SK-N-SH (cell line): ENCODE measurements around the gene GVQW3. TPM values are rescaled to one million over a fixed set of nuclear protein-coding genes. Genes with fewer than 3 reads are reported as not detected.

Experiments
- CTCF ChIA-PET: fragments of 300-600, 350-600 bp; formaldehyde crosslinking; extraction: SDS; loops from one replicate; lab custom pipeline; 2021; lab: Yijun Ruan, JAX
- POLR2A ChIA-PET: fragments of 350-600 bp; sonication (Branson Sonifier 250); formaldehyde crosslinking; extraction: SDS; loops from one replicate; lab custom pipeline; 2020; ENCODE audit warnings: antibody characterized with exemption, inconsistent platforms; lab: Yijun Ruan, JAX
- DNase-seq: peaks from one replicate; pipeline ENCODE4 v3.0.0; 2012
- H2AFZ ChIP-seq: fragments of 200-600 bp; sonication (generic); 2 replicates; pipeline ENCODE4 v1.8.1; 2016; ENCODE audit warnings: antibody characterized with exemption, mild to moderate bottlenecking, low read depth
- H3F3A ChIP-seq: fragments of 200-600 bp; sonication (generic); replicated peaks from 2 replicates; pipeline ENCODE3; 2016; ENCODE audit warnings: antibody characterized with exemption, mild to moderate bottlenecking; ENCODE audit not compliant: insufficient read depth
- H3K27ac ChIP-seq, 2 experiments: fragments of 200-500 bp in 1 of 2; fragments of 200-600 bp in 1 of 2; sonication (Bioruptor generic) in 1 of 2; sonication (generic), shearing (Covaris generic) in 1 of 2; 2 replicates each; pipeline versions ENCODE4 v1.5.1 to v1.6.1; 2014 to 2016; ENCODE audit warnings: low read depth in 2 of 2, inconsistent platforms in 1 of 2, low read length in 1 of 2, mild to moderate bottlenecking in 1 of 2, mixed read lengths in 1 of 2
- H3K27me3 ChIP-seq: fragments of 200-600 bp; sonication (generic), shearing (Covaris generic); 2 replicates; pipeline ENCODE4 v1.6.1; 2016; ENCODE audit warnings: mixed run types; ENCODE audit not compliant: insufficient read depth
- H3K36me3 ChIP-seq, 2 experiments: fragments of 200-500 bp in 1 of 2; fragments of 200-600 bp in 1 of 2; sonication (Bioruptor generic) in 1 of 2; sonication (generic) in 1 of 2; replicated peaks in 1 of 2; 2 replicates each; pipeline versions ENCODE3 to v1.5.1; 2014 to 2016; ENCODE audit warnings: low read length in 1 of 2, mild to moderate bottlenecking in 1 of 2; ENCODE audit not compliant: insufficient read depth in 2 of 2, control insufficient read depth in 1 of 2
- H3K4me1 ChIP-seq, 2 experiments: fragments of 200-500 bp in 1 of 2; fragments of 200-600 bp in 1 of 2; sonication (Bioruptor generic) in 1 of 2; sonication (generic), shearing (Covaris generic) in 1 of 2; 2 replicates each; pipeline versions ENCODE4 v1.5.1 to v1.6.1; 2014 to 2016; ENCODE audit warnings: low read depth in 1 of 2, low read length in 1 of 2, mixed run types in 1 of 2; ENCODE audit not compliant: insufficient read depth in 2 of 2, control insufficient read depth in 1 of 2
- H3K4me2 ChIP-seq: fragments of 200-600 bp; sonication (generic), shearing (Covaris generic); 2 replicates; pipeline ENCODE4 v1.6.1; 2017; ENCODE audit warnings: mixed run types
- H3K4me3 ChIP-seq, 2 experiments: fragments of 200-500 bp in 1 of 2; fragments of 200-600 bp in 1 of 2; sonication (Bioruptor generic) in 1 of 2; sonication (generic), shearing (Covaris generic) in 1 of 2; 2 replicates each; pipeline versions ENCODE4 v1.5.1 to v1.8.1; 2014 to 2016; ENCODE audit warnings: low read depth in 2 of 2, inconsistent platforms in 1 of 2, low read length in 1 of 2, mild to moderate bottlenecking in 1 of 2, mixed read lengths in 1 of 2, moderate library complexity in 1 of 2
- H3K79me2 ChIP-seq: fragments of 200-600 bp; sonication (generic); 2 replicates; pipeline ENCODE4 v1.8.1; 2017; ENCODE audit warnings: mild to moderate bottlenecking; ENCODE audit not compliant: insufficient read depth
- H3K9ac ChIP-seq: fragments of 200-600 bp; sonication (generic); 2 replicates; pipeline ENCODE4 v1.6.1; 2017; ENCODE audit warnings: mixed run types
- H3K9me2 ChIP-seq: fragments of 200-600 bp; sonication (generic); 2 replicates; pipeline ENCODE4 v1.6.1; 2017; ENCODE audit warnings: mixed run types
- H3K9me3 ChIP-seq: fragments of 200-600 bp; sonication (generic); 2 replicates; pipeline ENCODE4 v1.6.1; 2017; ENCODE audit warnings: mixed run types, mild to moderate bottlenecking, moderate library complexity
- H4K20me1 ChIP-seq: fragments of 200-600 bp; sonication (generic); 2 replicates; pipeline ENCODE4 v1.6.1; 2017; ENCODE audit warnings: mild to moderate bottlenecking, mixed run types; ENCODE audit not compliant: insufficient read depth
- CHD2 ChIP-seq: fragments of 150-350 bp; IDR thresholded peaks from 2 replicates; pipeline ENCODE4 v1.6.1; 2018; ENCODE audit warnings: low read length; ENCODE audit not compliant: partially characterized antibody
- CTCF ChIP-seq: fragments of 200-600 bp; sonication (generic); IDR thresholded peaks from 2 replicates; pipeline ENCODE4 v1.6.1; 2017; ENCODE audit warnings: antibody characterized with exemption, mild to moderate bottlenecking, moderate library complexity
- EP300 ChIP-seq, 2 experiments: IDR thresholded peaks; 2 replicates each; pipeline versions ENCODE4 v1.4.0 to v1.6.1; 2012; ENCODE audit warnings: borderline replicate concordance in 1 of 2, low read depth in 1 of 2, low read length in 1 of 2
- EZH2phosphoT487 ChIP-seq: fragments of 200-600 bp; sonication (generic); IDR thresholded peaks from 2 replicates; pipeline ENCODE4 v1.6.1; 2017; ENCODE audit warnings: low read depth, mixed run types, mild to moderate bottlenecking, antibody characterized with exemption, moderate library complexity, borderline replicate concordance
- FOSL2 ChIP-seq: IDR thresholded peaks from 2 replicates; pipeline ENCODE4 v1.4.0; 2012; ENCODE audit warnings: low read depth, mild to moderate bottlenecking, moderate library complexity, borderline replicate concordance
- FOXJ3 ChIP-seq: sonication (generic); formaldehyde crosslinking; IDR thresholded peaks from 2 replicates; pipeline ENCODE4 v1.5.1; 2020; ENCODE audit warnings: mild to moderate bottlenecking, missing genetic modification reagents
- GABPA ChIP-seq: IDR thresholded peaks from 2 replicates; pipeline ENCODE4 v1.4.0; 2012; ENCODE audit warnings: low read depth, mild to moderate bottlenecking
- GATA2 ChIP-seq: sonication (generic); formaldehyde crosslinking; IDR thresholded peaks from 2 replicates; pipeline ENCODE4 v1.5.0; 2020; ENCODE audit warnings: mild to moderate bottlenecking, missing genetic modification reagents
- IRF3 ChIP-seq: fragments of 150-350 bp; IDR thresholded peaks from 2 replicates; pipeline ENCODE4 v1.6.1; 2016; ENCODE audit warnings: mild to moderate bottlenecking, low read depth, low read length
- JUND ChIP-seq: IDR thresholded peaks from 2 replicates; pipeline ENCODE4 v1.4.0; 2012
- MAX ChIP-seq: IDR thresholded peaks from 2 replicates; pipeline ENCODE4 v1.4.0; 2012; ENCODE audit warnings: low read depth
- MEF2A ChIP-seq: IDR thresholded peaks from 2 replicates; pipeline ENCODE4 v1.4.0; 2012; ENCODE audit warnings: low read depth, borderline replicate concordance
- MXI1 ChIP-seq: IDR thresholded peaks from 2 replicates; pipeline ENCODE4 v1.6.1; 2012; ENCODE audit warnings: mild to moderate bottlenecking, low read depth, low read length, improper control_type of control experiment
- PBX3 ChIP-seq: IDR thresholded peaks from 2 replicates; pipeline ENCODE4; 2012
- POLR2AphosphoS5 ChIP-seq: IDR thresholded peaks from 2 replicates; pipeline ENCODE4 v1.6.1; 2012; ENCODE audit warnings: low read depth, low read length
- RAD21 ChIP-seq: IDR thresholded peaks from 2 replicates; pipeline ENCODE4 v1.6.1; 2012; ENCODE audit warnings: mild to moderate bottlenecking, low read length
- RCOR1 ChIP-seq: fragments of 150-350 bp; IDR thresholded peaks from 2 replicates; pipeline ENCODE4 v1.6.1; 2017; ENCODE audit warnings: antibody characterized with exemption, low read length
- RXRA ChIP-seq: IDR thresholded peaks from 2 replicates; pipeline ENCODE4 v1.4.0; 2012; ENCODE audit warnings: low read depth, mild to moderate bottlenecking, borderline replicate concordance
- SIN3A ChIP-seq: IDR thresholded peaks from 2 replicates; pipeline ENCODE4 v1.6.1; 2012; ENCODE audit warnings: low read depth, mild to moderate bottlenecking, low read length, moderate library complexity, borderline replicate concordance
- SMC3 ChIP-seq: IDR thresholded peaks from 2 replicates; pipeline ENCODE4 v1.6.1; 2012; ENCODE audit warnings: low read depth, low read length, improper control_type of control experiment
- TCF12 ChIP-seq: IDR thresholded peaks from 2 replicates; pipeline ENCODE4 v1.4.0; 2012
- TEAD4 ChIP-seq: IDR thresholded peaks from 2 replicates; pipeline ENCODE4 v1.4.0; 2012; ENCODE audit warnings: mild to moderate bottlenecking, borderline replicate concordance; ENCODE audit not compliant: insufficient read depth
- USF1 ChIP-seq: IDR thresholded peaks from 2 replicates; pipeline ENCODE4 v1.4.0; 2012; ENCODE audit warnings: low read depth, borderline replicate concordance
- YY1 ChIP-seq: IDR thresholded peaks from 2 replicates; pipeline ENCODE4 v1.4.0; 2012; ENCODE audit warnings: low read depth, mild to moderate bottlenecking
- ZBTB33 ChIP-seq: IDR thresholded peaks from 2 replicates; pipeline ENCODE4 v1.4.0; 2012; ENCODE audit warnings: low read depth, borderline replicate concordance
- WGBS: methylation state at CpG from one replicate; pipeline ENCODE4 v1.1.6; 2017; ENCODE audit warnings: low lambda C conversion rate; 5-methylcytosine and 5-hydroxymethylcytosine counted together
- polyA plus RNA-seq, 3 experiments: library from polyadenylated mRNA; depleted of rRNA; stranded (reverse); fragments of >200 nt; gene quantifications; 2 replicates each; pipeline ENCODE4 v1.2.3, GENCODE V29; 2012

Gene GVQW3
- polyA plus RNA-seq, 1 of the 3 experiments (the other 2 are of a cell fraction), result 2.3 TPM

GRCh38 chr11:76444384-76445120 lies 63.4 kb downstream of the GVQW3 start, which contains the start of gene EMSY:
EMSY (plus strand) TSS chr11:76445018; CDS start chr11:76446939, 1,921 bp downstream.
- Histone ChIP-seq H3F3A (no peaks in the 10 kb centered on the region), H3K9me2 (no peaks in the 10 kb centered on the region), H3K36me3 (peaks cover 26 to 27% of the 10 kb centered on the region in 2 experiments), H3K9ac (peak within 1 kb of the TSS; percentile 92), H3K27me3 (no peaks in the 10 kb centered on the region), H3K9me3 (no peaks in the 10 kb centered on the region), H3K4me1 (peaks cover 5 to 8% of the 10 kb centered on the region in 2 experiments; a peak in 3 of 4 replicates), H4K20me1 (peaks cover 8% of the 10 kb centered on the region), H3K4me3 (peak within 1 kb of the TSS; percentile 90 to 99), H2AFZ (peak within 1 kb of the TSS; percentile 97), H3K79me2 (peaks cover 62% of the 10 kb centered on the region), H3K27ac (peak within 1 kb of the TSS; percentile 88 to 91), H3K4me2 (peak within 1 kb of the TSS; percentile 92)
- CTCF ChIA-PET, result interaction anchor here (1.0 to 2.8 kb wide), 4 partner anchors 14 to 146 kb away, joined by 3 to 14 read pairs (median 4); no protein-coding TSS in a partner anchor
- WGBS, result under 1% methylated on average over 51 of the region's 53 CpGs
- POLR2A ChIA-PET, result no interaction called here
- DNase-seq, result peak; percentile 88
- TF ChIP-seq TEAD4 (no peak), RXRA (no peak), PBX3 (no peak), YY1 (peak; percentile 93), MEF2A (no peak), RCOR1 (peak; percentile 4; the same call in 1 of the 2 replicates), JUND (no peak), RAD21 (no peak), GATA2 (CRISPR knock-in tag) (no peak), ZBTB33 (peak; percentile 56; the same call in 1 of the 2 replicates), CTCF (no peak), FOSL2 (no peak; the same call in 1 of the 2 replicates), GABPA (no peak), TCF12 (peak; percentile 33; the same call in 1 of the 2 replicates), MXI1 (peak; percentile 71), MAX (peak; percentile 68), FOXJ3 (no peak), POLR2AphosphoS5 (peak; percentile 97), CHD2 (peak; percentile 89), SMC3 (0 out of 2 replicates have a peak, but pooled peaks have one; percentile 19), SIN3A (peak; percentile 61), EZH2phosphoT487 (no peak), USF1 (0 out of 2 replicates have a peak, but pooled peaks have one; percentile 7), EP300 (IDR thresholded peaks at IDR 0.05; ENCODE audit: borderline replicate concordance in 1 of 2, low read depth in 1 of 2, low read length in 1 of 2) (no peak), IRF3 (no peak)
